Thymus (tissue), 11 donors: ENCODE measurements around the gene CDK5R2. TPM values are rescaled to one million over a fixed set of nuclear protein-coding genes. Genes with fewer than 3 reads are reported as not detected.

Experiments used
- DNase-seq, 9 donors: peaks; one replicate each; pipeline ENCODE4 v3.0.0-alpha.2; 2013; ENCODE audit warnings: low spot score in 9 of 9, low read depth in 6 of 9, missing footprints in 1 of 9
- H3K27ac ChIP-seq, 2 donors: one replicate each; pipeline ENCODE4 v1.5.1; 2013; ENCODE audit warnings: control low read depth in 1 of 2, low read depth in 1 of 2, low read length in 1 of 2, mild to moderate bottlenecking in 1 of 2, moderate library complexity in 1 of 2
- H3K27me3 ChIP-seq, 2 donors: one replicate each; pipeline ENCODE4 v1.5.1; 2013; ENCODE audit warnings: low read length in 1 of 2; ENCODE audit not compliant: control insufficient read depth in 2 of 2, insufficient read depth in 1 of 2
- H3K36me3 ChIP-seq, 2 donors: one replicate each; pipeline ENCODE4 v1.5.1; 2013; ENCODE audit warnings: low read length in 1 of 2, mild to moderate bottlenecking in 1 of 2, moderate library complexity in 1 of 2; ENCODE audit not compliant: control insufficient read depth in 2 of 2, insufficient read depth in 2 of 2
- H3K4me1 ChIP-seq, 2 donors: one replicate each; pipeline ENCODE4 v1.5.1; 2013; ENCODE audit warnings: low read length in 2 of 2; ENCODE audit not compliant: control insufficient read depth in 2 of 2, insufficient read depth in 2 of 2
- H3K4me3 ChIP-seq, 2 donors: one replicate each; pipeline ENCODE4 v1.5.1; 2013; ENCODE audit warnings: low read length in 2 of 2, control low read depth in 1 of 2, mild to moderate bottlenecking in 1 of 2
- H3K9me3 ChIP-seq, 2 donors: one replicate each; pipeline ENCODE4 v1.5.1; 2013; ENCODE audit warnings: low read length in 1 of 2, mild to moderate bottlenecking in 1 of 2; ENCODE audit not compliant: control insufficient read depth in 2 of 2, insufficient read depth in 1 of 2
- WGBS: extraction: QIAGEN DNeasy Blood & Tissue Kit; methylation state at CpG from one replicate; pipeline ENCODE4 v1.1.7; 2013; 5-methylcytosine and 5-hydroxymethylcytosine counted together
- polyA plus RNA-seq: library from polyadenylated mRNA; stranded (reverse); fragments of 200-250 nt; gene quantifications from one replicate; pipeline ENCODE4 v1.2.3, GENCODE V29; 2013
- total RNA-seq: library from RNA; stranded (reverse); fragments of 120-200 nt; gene quantifications from one replicate; pipeline ENCODE4 v1.2.4, GENCODE V29; 2013
- donor health status: healthy.

Gene CDK5R2
- total and polyA plus RNA-seq, 2 donors: 0.16 TPM; not detected in 1

DNA sequence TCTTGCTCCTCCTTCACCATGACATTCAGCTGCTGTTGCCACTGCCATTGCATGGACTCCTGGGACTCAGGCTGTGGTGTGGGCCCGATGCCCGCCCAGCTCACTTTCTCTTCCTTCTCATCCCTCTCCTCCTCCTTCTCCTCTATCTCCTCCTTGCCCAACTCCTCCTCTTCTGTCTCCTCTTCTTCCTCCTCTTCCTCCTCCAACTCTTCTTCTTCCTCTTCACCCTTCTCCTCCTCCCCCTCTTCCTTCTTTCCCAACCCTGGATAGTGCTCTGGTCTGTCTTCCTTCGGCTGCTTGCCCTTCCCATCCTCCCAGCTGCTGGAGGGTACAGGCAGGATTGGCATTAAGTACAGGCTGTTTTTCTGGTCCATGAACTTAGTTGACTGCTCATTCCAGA lies 44.5 kb downstream of the CDK5R2 start:
- H3K4me1 ChIP-seq: peaks cover 13 to 15% of the 10 kb centered on the region in 2 donors
- no peak overlapping the region for H3K4me3 ChIP-seq
- H3K27ac ChIP-seq: no peak overlapping the region
- peaks cover 0 to 1% of the 10 kb centered on the region in 2 donors for H3K9me3 ChIP-seq
- no peak for DNase-seq
- peaks cover 50 to 83% of the 10 kb centered on the region in 2 donors for H3K27me3 ChIP-seq
- H3K36me3 ChIP-seq: no peaks in the 10 kb centered on the region
- WGBS: 95% methylated on average over 3 of the region's 3 CpGs

- no peaks in the 10 kb centered on the region for H3K36me3 ChIP-seq
- no peak overlapping the region for H3K27ac ChIP-seq
- peaks cover 0 to 1% of the 10 kb centered on the region in 2 donors for H3K9me3 ChIP-seq
- no peak for DNase-seq
- H3K4me1 ChIP-seq: no peaks in the 10 kb centered on the region
- no peak overlapping the region for H3K4me3 ChIP-seq
- WGBS: 81% methylated on average over 2 of the region's 2 CpGs
- H3K27me3 ChIP-seq: peaks cover 3 to 55% of the 10 kb centered on the region in 2 donors
These were observed 49.8 kb downstream of the CDK5R2 start for GRCh38 chr2:219009294-219009693.

- Histone ChIP-seq H3K27ac (no peak overlapping the region), H3K4me3 (no peak overlapping the region), H3K36me3 (no peaks in the 10 kb centered on the region), H3K4me1 (no peaks in the 10 kb centered on the region), H3K9me3 (peaks cover 0 to 1% of the 10 kb centered on the region in 2 donors), H3K27me3 (peaks cover under 1 to 48% of the 10 kb centered on the region in 2 donors)
- 58% methylated on average over 6 of the region's 6 CpGs for WGBS
- no peak for DNase-seq
These were observed 50.8 kb downstream of the CDK5R2 start for GRCh38 chr2:219010162-219010756.

- H3K4me1 ChIP-seq: no peaks in the 10 kb centered on the region
- no peaks in the 10 kb centered on the region for H3K36me3 ChIP-seq
- no peak for DNase-seq
- 96% methylated on average over 5 of the region's 5 CpGs for WGBS
- H3K4me3 ChIP-seq: no peak overlapping the region
- H3K27me3 ChIP-seq: peaks cover 0 to 41% of the 10 kb centered on the region in 2 donors
- H3K27ac ChIP-seq: no peak overlapping the region
- H3K9me3 ChIP-seq: peaks cover 0 to 1% of the 10 kb centered on the region in 2 donors
These were observed 51.4 kb downstream of the CDK5R2 start for GRCh38 chr2:219010873-219011272.

Other genes with a start within 250 kb of the CDK5R2 start
- gene TTLL4, start 248.8 kb upstream of the CDK5R2 start, total RNA-seq: 8.8 TPM
- 9.4 TPM for gene TTLL4, start 248.8 kb upstream of the CDK5R2 start, polyA plus RNA-seq
- 21.9 TPM for gene CYP27A1, start 177.5 kb upstream of the CDK5R2 start, total RNA-seq
- 24.7 TPM for gene CYP27A1, start 177.5 kb upstream of the CDK5R2 start, polyA plus RNA-seq
- gene PRKAG3, start 127.9 kb upstream of the CDK5R2 start, total RNA-seq: not detected
- gene PRKAG3, start 127.9 kb upstream of the CDK5R2 start, polyA plus RNA-seq: 0.07 TPM
- gene WNT6, start 99.9 kb upstream of the CDK5R2 start, total RNA-seq: 0.14 TPM
- gene WNT6, start 99.9 kb upstream of the CDK5R2 start, polyA plus RNA-seq: 0.34 TPM
- 1.1 TPM for gene WNT10A, start 78.8 kb upstream of the CDK5R2 start, total RNA-seq
- gene WNT10A, start 78.8 kb upstream of the CDK5R2 start, polyA plus RNA-seq: 1.5 TPM
- not detected for gene FEV, start 25.5 kb downstream of the CDK5R2 start, total RNA-seq
- gene FEV, start 25.5 kb downstream of the CDK5R2 start, polyA plus RNA-seq: 0.02 TPM
- 0.14 TPM for gene CRYBA2, start 33.8 kb downstream of the CDK5R2 start, total RNA-seq
- 0.55 TPM for gene CRYBA2, start 33.8 kb downstream of the CDK5R2 start, polyA plus RNA-seq
- gene CFAP65, start 81.8 kb downstream of the CDK5R2 start, total RNA-seq: 0.05 TPM
- 0.27 TPM for gene CFAP65, start 81.8 kb downstream of the CDK5R2 start, polyA plus RNA-seq
- 0.05 TPM for gene IHH, start 101.3 kb downstream of the CDK5R2 start, total RNA-seq
- 0.18 TPM for gene IHH, start 101.3 kb downstream of the CDK5R2 start, polyA plus RNA-seq
- gene NHEJ1, start 201.1 kb downstream of the CDK5R2 start, total RNA-seq: 12.3 TPM
- 8.3 TPM for gene NHEJ1, start 201.1 kb downstream of the CDK5R2 start, polyA plus RNA-seq
- gene SLC23A3, start 210.4 kb downstream of the CDK5R2 start, total RNA-seq: 0.47 TPM
- 2.6 TPM for gene SLC23A3, start 210.4 kb downstream of the CDK5R2 start, polyA plus RNA-seq
- gene CNPPD1, start 217.3 kb downstream of the CDK5R2 start, total RNA-seq: 33.3 TPM
- 46.9 TPM for gene CNPPD1, start 217.3 kb downstream of the CDK5R2 start, polyA plus RNA-seq
- 33.6 TPM for gene RETREG2, start 218.6 kb downstream of the CDK5R2 start, total RNA-seq
- gene RETREG2, start 218.6 kb downstream of the CDK5R2 start, polyA plus RNA-seq: 56.0 TPM
- gene ZFAND2B, start 247.1 kb downstream of the CDK5R2 start, total RNA-seq: 57.8 TPM
- gene ZFAND2B, start 247.1 kb downstream of the CDK5R2 start, polyA plus RNA-seq: 59.0 TPM